Choroid plexus epithelial cell (primary cell): ENCODE data around the gene STKLD1.

Experiments
- DNase-seq: peaks from one replicate; pipeline ENCODE4 v3.0.0-alpha.2; 2010; ENCODE audit warnings: low read depth
- H3K4me3 ChIP-seq: 2 replicates; pipeline ENCODE4 v1.5.1; 2011; ENCODE audit warnings: low read depth, mild to moderate bottlenecking, control low read depth, low read length, moderate library complexity
- TF ChIP-seq, protein P1 (sequence below): conservative IDR thresholded peaks from 2 replicates; pipeline ENCODE4 v1.5.1; 2011; ENCODE audit warnings: low read depth, mild to moderate bottlenecking, control low read depth, inconsistent platforms, low read length, moderate library complexity

STKLD1 gene

DNA sequence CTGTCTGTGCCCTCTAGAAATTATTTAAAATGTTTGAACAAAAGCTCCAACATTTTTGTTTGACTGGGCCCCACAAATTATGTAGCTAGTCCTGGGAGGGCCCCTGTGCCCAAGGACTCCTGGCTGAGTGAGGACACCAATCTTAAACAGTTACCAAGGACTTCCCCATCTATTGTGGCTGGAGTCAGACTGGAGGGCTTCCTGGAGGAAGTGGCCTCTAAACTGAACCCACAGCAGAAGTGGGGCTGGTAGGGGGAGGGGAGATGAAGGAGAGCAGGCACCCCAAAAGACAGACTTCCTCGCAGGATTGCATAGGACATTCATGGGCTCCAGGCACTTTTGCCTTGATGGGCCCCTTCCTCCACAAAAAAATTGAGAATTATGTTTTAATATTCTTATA, 54.1 kb downstream of the STKLD1 start:
- TF ChIP-seq, protein P1, sequence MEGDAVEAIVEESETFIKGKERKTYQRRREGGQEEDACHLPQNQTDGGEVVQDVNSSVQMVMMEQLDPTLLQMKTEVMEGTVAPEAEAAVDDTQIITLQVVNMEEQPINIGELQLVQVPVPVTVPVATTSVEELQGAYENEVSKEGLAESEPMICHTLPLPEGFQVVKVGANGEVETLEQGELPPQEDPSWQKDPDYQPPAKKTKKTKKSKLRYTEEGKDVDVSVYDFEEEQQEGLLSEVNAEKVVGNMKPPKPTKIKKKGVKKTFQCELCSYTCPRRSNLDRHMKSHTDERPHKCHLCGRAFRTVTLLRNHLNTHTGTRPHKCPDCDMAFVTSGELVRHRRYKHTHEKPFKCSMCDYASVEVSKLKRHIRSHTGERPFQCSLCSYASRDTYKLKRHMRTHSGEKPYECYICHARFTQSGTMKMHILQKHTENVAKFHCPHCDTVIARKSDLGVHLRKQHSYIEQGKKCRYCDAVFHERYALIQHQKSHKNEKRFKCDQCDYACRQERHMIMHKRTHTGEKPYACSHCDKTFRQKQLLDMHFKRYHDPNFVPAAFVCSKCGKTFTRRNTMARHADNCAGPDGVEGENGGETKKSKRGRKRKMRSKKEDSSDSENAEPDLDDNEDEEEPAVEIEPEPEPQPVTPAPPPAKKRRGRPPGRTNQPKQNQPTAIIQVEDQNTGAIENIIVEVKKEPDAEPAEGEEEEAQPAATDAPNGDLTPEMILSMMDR, result no peak
- no peak for DNase-seq

DNA sequence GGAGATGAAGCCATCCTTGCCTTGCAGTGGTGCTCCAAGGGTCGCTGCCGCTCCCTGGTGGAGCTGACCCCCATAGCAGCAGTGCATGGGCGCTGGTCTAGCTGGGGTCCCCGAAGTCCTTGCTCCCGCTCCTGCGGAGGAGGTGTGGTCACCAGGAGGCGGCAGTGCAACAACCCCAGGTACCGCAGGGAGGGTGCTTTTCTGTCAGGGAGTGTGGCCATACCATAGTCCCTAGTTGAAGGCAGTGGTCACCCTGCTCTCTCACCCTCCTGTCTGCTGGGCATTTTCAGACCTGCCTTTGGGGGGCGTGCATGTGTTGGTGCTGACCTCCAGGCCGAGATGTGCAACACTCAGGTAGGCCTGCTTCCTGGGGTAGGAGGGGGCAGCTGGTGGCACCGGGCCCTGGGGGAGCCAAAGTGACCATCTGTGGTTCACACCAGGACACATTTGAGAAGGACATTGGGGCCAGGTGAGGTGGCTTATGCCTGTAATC, 57.2 kb downstream of the STKLD1 start:
- TF ChIP-seq, protein P1, result no peak
- no peak for DNase-seq
- no peak overlapping the region for H3K4me3 ChIP-seq

More for the DNA sequence above, 54.1 kb downstream of the STKLD1 start:
- no peak overlapping the region for H3K4me3 ChIP-seq

DNA sequence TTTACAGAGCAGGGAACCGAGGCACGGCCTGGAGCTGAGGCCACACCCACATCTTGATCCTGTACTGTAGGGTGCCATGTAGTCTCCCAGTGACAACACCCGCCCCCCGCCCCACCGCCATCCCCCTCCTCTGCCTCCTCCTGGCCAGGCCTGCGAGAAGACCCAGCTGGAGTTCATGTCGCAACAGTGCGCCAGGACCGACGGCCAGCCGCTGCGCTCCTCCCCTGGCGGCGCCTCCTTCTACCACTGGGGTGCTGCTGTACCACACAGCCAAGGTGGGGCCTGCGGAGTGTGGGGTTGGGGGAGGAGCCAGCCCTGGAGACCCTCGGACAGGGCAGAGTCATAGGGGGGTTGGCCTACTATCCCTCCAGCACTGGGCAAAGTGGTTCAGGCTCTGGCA, 60.5 kb downstream of the STKLD1 start:
- no peak for DNase-seq
- no peak overlapping the region for H3K4me3 ChIP-seq
- TF ChIP-seq, protein P1, result no peak

DNA sequence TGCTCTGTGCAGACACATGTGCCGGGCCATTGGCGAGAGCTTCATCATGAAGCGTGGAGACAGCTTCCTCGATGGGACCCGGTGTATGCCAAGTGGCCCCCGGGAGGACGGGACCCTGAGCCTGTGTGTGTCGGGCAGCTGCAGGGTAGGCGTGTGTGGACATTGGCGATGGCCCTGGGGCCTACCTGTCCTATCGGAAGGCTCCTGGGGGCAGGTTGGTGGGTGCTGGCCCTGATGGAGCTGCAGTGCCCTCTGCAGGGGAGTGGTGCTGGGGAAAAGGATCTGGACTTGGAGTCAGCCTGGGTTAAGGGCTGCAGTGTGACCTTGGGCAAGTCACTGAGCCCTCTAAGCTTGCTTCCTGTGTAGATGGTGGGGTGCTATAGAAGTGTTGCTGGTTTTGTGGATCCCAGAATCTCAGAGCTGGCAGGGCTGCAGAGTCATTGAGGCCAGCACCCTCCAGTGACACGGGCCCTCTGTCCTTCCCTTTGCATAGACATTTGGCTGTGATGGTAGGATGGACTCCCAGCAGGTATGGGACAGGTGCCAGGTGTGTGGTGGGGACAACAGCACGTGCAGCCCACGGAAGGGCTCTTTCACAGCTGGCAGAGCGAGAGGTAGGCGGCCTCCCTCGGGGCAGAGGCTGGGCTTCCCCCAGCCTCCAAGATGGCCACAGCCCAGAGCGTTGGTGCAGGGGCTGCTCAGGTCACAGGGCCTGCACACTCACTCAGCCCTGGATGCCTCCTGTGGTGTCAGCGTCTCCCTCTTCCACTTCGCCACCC, 61.8 kb downstream of the STKLD1 start:
- DNase-seq, result no peak
- TF ChIP-seq, protein P1, result peak; percentile 51
- H3K4me3 ChIP-seq, result no peak overlapping the region

DNA sequence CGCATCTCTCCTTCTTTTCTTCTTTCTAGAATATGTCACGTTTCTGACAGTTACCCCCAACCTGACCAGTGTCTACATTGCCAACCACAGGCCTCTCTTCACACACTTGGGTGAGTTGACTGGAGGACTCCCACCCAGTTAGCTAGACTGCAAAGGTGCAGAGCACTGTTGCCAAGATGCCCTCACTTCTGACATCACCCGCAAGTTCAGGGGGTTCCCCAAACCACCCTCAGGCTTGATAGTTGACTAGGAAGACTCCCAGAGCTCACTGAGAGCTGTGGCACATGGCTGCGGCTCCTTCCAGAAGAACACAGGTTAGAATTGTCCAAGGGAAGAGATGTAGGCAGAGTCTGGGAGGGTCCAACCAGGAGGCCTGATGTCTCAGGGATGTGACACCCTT, 63.2 kb downstream of the STKLD1 start:
- no peak overlapping the region for H3K4me3 ChIP-seq
- DNase-seq, result no peak
- TF ChIP-seq, protein P1, result no peak

DNA sequence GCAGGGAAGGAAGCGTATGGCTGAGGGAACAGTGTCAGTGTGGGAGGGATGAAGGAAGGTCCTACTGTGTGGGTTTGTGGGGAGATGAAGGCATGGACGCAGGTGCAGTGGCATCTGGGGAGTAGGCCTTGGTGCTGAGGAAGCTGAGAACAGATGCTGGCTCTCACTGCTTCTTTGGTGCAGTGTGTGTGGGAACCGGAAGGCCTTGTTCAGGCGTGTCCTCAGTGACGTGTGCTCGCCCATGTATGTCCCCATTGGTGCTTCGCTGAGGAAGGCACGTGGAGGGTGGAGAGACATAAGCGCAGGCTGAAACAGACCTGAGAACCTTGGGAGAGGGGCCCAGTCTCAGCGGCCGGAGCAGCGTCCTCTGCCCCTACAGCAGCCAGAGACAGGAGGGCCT, 64.7 kb downstream of the STKLD1 start:
- TF ChIP-seq, protein P1, result no peak
- DNase-seq, result no peak

DNA sequence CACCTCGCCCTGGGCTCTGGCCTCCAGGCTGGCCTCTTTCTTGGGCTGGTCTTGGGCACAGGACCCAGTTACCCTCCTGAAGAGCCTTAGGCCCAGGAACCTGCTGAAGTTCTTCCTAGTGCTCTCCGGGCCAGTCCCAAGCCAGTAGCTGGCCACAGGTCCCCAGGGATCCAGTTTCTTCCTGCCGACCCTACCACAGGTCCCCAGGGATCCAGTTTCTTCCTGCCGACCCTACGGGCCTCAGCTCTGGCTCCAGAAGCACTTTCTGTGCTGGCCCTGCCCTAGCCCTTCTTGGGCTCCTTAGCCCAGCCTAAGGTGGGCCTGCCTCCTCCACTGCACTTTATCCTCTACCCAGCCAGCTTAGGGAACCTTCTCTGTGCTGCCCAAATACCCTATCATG, 65.4 kb downstream of the STKLD1 start:
- no peak for DNase-seq
- no peak overlapping the region for H3K4me3 ChIP-seq
- TF ChIP-seq, protein P1, result no peak

More for the DNA sequence above, 64.7 kb downstream of the STKLD1 start:
- no peak overlapping the region for H3K4me3 ChIP-seq
